Cardiac muscle cell (in vitro differentiated cells and primary cell): ENCODE results near the gene NHLH2. TPM values are rescaled to one million over a fixed set of nuclear protein-coding genes. Genes with fewer than 3 reads are reported as not detected.

Experiments
- DNase-seq, 2 donors: peaks; one replicate each; pipeline versions ENCODE4 v3.0.0 to v3.0.0-alpha.2; 2010 to 2017; ENCODE audit warnings: low read depth in 1 of 2, low spot score in 1 of 2
- H3K27ac ChIP-seq: fragments of 200-600 bp; sonication (generic); 2 replicates; pipeline ENCODE4 v1.5.1; 2016
- H3K27me3 ChIP-seq: fragments of 200-600 bp; sonication (generic); 2 replicates; pipeline ENCODE4 v1.6.0; 2016; ENCODE audit warnings: control low read depth
- H3K36me3 ChIP-seq: fragments of 200-600 bp; sonication (generic); 2 replicates; pipeline ENCODE4 v1.5.1; 2016; ENCODE audit warnings: control low read depth
- H3K4me1 ChIP-seq: fragments of 200-600 bp; sonication (generic); 2 replicates; pipeline ENCODE4 v1.8.1; 2017; ENCODE audit warnings: low read depth, mild to moderate bottlenecking, mixed run types
- H3K4me3 ChIP-seq: fragments of 200-600 bp; sonication (generic); 2 replicates; pipeline ENCODE4 v1.5.1; 2016; ENCODE audit warnings: mild to moderate bottlenecking
- H3K9me3 ChIP-seq: fragments of 200-600 bp; sonication (generic); 2 replicates; pipeline ENCODE4 v1.5.1; 2017; ENCODE audit warnings: low read depth, mild to moderate bottlenecking, control low read depth
- polyA plus RNA-seq: library from polyadenylated mRNA; unstranded; fragments of >200 nt; fragmentation: Nextera tagmentation; extraction: Ambion mirVana; gene quantifications from 2 replicates; pipeline ENCODE4 v1.2.1, GENCODE V29; 2016
- total RNA-seq: library from RNA; depleted of rRNA; stranded (reverse); fragments of >200 nt; gene quantifications from 2 replicates; pipeline ENCODE4 v1.2.3, GENCODE V29; 2016
- TF ChIP-seq, protein P1 (sequence below): IDR thresholded peaks from 2 replicates; pipeline ENCODE4 v1.5.1; 2012; ENCODE audit warnings: low read depth, mild to moderate bottlenecking, low read length

The NHLH2 gene
- total and polyA plus RNA-seq, 2 experiments from 2014 or later = not detected

DNA sequence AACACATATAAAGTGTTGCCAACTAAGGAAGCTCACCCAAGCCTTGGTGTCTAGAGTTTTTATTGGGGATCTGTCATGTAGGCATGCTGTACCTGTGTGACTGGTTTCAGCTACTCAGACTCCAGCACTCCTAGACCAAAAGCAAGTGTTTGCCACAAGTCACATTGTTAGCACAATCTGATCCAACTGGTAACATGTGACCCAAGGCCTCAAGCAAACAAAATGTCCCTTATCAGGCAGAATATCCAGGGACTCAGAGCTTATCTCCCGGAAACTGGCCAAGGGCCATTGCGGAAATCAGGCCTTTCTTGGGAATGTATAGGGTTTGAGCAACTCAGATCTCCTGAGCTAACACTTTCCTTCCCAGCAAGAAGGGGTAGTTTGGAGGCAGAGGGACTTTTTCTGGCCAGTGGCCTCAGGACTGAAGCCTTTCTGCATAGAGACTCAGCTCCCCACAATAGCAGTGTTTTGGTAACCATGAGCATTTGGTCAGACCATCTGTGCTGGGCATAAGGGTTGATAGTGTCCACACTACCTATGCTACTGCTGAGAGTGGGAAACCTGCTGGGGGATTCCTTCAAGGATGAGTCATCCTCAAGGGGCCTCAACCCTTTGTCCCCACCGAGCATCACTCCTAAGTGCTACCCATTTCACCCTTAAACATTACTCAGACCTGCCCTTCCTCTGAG, 29.6 kb downstream of the NHLH2 start:
- Histone ChIP-seq H3K27ac (no peak overlapping the region), H3K4me1 (no peaks in the 10 kb centered on the region), H3K36me3 (no peaks in the 10 kb centered on the region), H3K27me3 (no peaks in the 10 kb centered on the region), H3K9me3 (no peaks in the 10 kb centered on the region), H3K4me3 (no peak overlapping the region)
- DNase-seq = peak in 1 of 2 donors; percentile 41
- TF ChIP-seq, protein P1, sequence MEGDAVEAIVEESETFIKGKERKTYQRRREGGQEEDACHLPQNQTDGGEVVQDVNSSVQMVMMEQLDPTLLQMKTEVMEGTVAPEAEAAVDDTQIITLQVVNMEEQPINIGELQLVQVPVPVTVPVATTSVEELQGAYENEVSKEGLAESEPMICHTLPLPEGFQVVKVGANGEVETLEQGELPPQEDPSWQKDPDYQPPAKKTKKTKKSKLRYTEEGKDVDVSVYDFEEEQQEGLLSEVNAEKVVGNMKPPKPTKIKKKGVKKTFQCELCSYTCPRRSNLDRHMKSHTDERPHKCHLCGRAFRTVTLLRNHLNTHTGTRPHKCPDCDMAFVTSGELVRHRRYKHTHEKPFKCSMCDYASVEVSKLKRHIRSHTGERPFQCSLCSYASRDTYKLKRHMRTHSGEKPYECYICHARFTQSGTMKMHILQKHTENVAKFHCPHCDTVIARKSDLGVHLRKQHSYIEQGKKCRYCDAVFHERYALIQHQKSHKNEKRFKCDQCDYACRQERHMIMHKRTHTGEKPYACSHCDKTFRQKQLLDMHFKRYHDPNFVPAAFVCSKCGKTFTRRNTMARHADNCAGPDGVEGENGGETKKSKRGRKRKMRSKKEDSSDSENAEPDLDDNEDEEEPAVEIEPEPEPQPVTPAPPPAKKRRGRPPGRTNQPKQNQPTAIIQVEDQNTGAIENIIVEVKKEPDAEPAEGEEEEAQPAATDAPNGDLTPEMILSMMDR = no peak

DNA sequence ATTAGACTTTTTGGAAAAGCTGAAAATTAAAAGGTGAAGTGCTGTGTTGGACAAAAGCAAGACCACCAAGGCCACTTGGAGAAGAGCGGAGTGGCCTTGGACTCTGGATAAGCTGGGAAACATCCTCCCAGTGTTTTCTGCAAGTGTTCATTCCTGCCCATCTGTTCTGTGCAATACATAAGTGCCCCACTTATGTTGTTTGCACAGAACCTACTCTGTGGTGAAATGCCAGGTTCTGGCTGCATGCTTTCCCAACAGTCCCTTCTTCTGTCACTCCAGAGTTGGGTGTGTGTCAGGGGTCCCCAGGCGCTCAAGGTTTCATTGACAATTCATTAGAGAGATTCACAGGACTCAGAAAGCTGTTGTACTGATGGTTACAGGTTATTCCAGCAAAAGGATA, 30.3 kb downstream of the NHLH2 start:
- H3K27me3 ChIP-seq = no peaks in the 10 kb centered on the region
- DNase-seq = no peak
- no peak overlapping the region for H3K4me3 ChIP-seq
- H3K4me1 ChIP-seq = no peaks in the 10 kb centered on the region
- H3K27ac ChIP-seq = no peak overlapping the region
- H3K36me3 ChIP-seq = no peaks in the 10 kb centered on the region
- TF ChIP-seq, protein P1 = no peak
- H3K9me3 ChIP-seq = no peaks in the 10 kb centered on the region

DNA sequence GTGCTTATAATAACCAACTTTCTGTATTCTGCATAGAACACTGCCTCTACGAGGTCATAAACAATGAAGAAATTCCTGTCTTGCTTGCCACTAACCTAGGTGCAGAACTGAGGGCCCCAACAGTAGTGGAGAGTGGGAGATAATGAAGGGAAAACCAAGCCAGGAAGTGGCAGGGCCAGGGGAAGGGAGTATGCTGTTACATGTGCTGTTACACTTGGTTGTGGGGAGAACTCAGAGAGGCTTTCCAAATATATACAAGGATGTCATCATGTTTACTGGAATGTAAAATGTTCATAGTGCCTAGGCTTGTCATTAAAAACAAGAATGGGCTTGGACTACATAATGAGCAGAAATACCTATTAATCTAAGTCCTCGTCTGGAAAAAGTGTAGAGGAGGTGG, 31.1 kb downstream of the NHLH2 start:
- Histone ChIP-seq H3K4me1 (no peaks in the 10 kb centered on the region), H3K27me3 (no peaks in the 10 kb centered on the region), H3K36me3 (no peaks in the 10 kb centered on the region), H3K4me3 (no peak overlapping the region), H3K9me3 (no peaks in the 10 kb centered on the region), H3K27ac (no peak overlapping the region)
- peak in 1 of 2 donors; percentile 14 for DNase-seq
- TF ChIP-seq, protein P1 = no peak

DNA sequence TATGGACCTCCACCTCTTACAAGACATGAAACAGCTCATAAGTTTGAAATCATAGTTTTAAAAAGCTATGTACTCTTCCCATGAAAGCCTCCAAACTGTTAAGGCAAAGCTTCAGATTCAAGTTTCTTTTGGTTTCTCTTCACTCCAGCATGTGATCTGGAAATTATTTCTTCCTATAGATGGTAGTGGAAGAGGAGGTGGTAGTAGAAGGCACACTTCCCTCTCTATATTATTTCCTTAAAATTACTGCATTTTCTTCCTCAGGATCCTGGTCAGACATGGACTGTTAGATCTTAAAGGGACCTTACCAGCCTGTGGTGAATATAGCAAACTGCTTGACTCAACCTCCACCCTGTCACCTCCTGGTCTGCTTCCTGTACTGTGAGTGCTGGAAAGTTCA, 31.9 kb downstream of the NHLH2 start:
- TF ChIP-seq, protein P1 = no peak
- Histone ChIP-seq H3K36me3 (no peaks in the 10 kb centered on the region), H3K4me3 (no peak overlapping the region), H3K4me1 (no peaks in the 10 kb centered on the region), H3K27me3 (no peaks in the 10 kb centered on the region), H3K27ac (no peak overlapping the region), H3K9me3 (no peaks in the 10 kb centered on the region)
- DNase-seq = no peak

DNA sequence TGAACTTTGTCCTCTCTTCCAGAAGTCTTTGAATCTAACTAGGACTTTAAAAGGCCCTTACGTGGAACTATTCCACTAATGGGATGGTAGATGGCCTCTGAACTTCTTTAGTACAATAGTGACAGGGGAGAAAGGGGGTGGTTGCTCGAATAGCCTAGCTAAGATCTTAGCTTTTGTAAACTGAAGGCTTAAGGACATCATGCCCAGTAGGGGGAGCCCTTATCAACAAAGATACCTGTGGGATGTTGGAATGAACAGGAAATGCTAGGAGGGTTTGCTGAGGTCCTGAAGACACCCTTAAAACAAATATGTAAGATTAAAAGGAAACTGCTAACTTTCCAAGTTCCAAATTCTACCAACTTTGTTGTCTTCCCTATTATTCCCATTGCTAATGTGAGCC, 33.2 kb downstream of the NHLH2 start:
- H3K27ac ChIP-seq = no peak overlapping the region
- TF ChIP-seq, protein P1 = peak; percentile 82
- H3K4me1 ChIP-seq = no peaks in the 10 kb centered on the region
- H3K4me3 ChIP-seq = no peak overlapping the region
- H3K36me3 ChIP-seq = no peaks in the 10 kb centered on the region
- no peaks in the 10 kb centered on the region for H3K27me3 ChIP-seq
- no peaks in the 10 kb centered on the region for H3K9me3 ChIP-seq
- peak; percentile 87 to 88 for DNase-seq
